IMR-90 (cell line): ENCODE results near the gene SIRT5. TPM values are rescaled to one million over a fixed set of nuclear protein-coding genes. Genes with fewer than 3 reads are reported as not detected.

Experiments
- ATAC-seq: fragments of 200-7000 bp; cut with Tn5 transposase; 2 replicates; pipeline ENCODE4 v1.9.1; 2020; ENCODE audit warnings: low read depth, mild to moderate bottlenecking, moderate library complexity
- BruUV-seq: library from RNA; stranded (reverse); fragments of 400-500 nt; replicated peaks from 2 replicates; lab custom pipeline; 2021; lab: Mats Ljungman, UMichigan
- CTCF ChIA-PET: fragments of 300-600 bp; formaldehyde crosslinking; extraction: SDS; loops from one replicate; lab custom pipeline; 2021; ENCODE audit warnings: antibody characterized with exemption; lab: Yijun Ruan, JAX
- POLR2A ChIA-PET: fragments of 300-600 bp; sonication (Branson Sonifier 250); formaldehyde crosslinking; loops from one replicate; lab custom pipeline; 2022; ENCODE audit warnings: antibody characterized with exemption; ENCODE audit not compliant: unreplicated experiment; lab: Charles Lee
- DNase-seq: peaks from one replicate; pipeline ENCODE4 v3.0.0; 2013
- H2AFZ ChIP-seq: replicated peaks from 2 replicates; pipeline ENCODE3; 2013; ENCODE audit warnings: low read length, mild to moderate bottlenecking; ENCODE audit not compliant: poor library complexity
- H2AK5ac ChIP-seq: 2 replicates; pipeline ENCODE4 v1.6.1; 2013; ENCODE audit warnings: low read depth, low read length, inconsistent platforms
- H2AK9ac ChIP-seq: replicated peaks from 2 replicates; pipeline ENCODE3; 2013; ENCODE audit warnings: mild to moderate bottlenecking, low read depth, low read length, moderate library complexity; ENCODE audit not compliant: poor library complexity
- H2BK120ac ChIP-seq: 2 replicates; pipeline ENCODE4 v1.6.1; 2013; ENCODE audit warnings: low read depth, low read length, inconsistent platforms
- H2BK15ac ChIP-seq: 3 replicates; pipeline ENCODE4 v1.6.1; 2013; ENCODE audit warnings: low read depth, low read length, inconsistent platforms
- H2BK20ac ChIP-seq: 2 replicates; pipeline ENCODE4 v1.6.1; 2013; ENCODE audit warnings: low read depth, mild to moderate bottlenecking, inconsistent platforms, low read length, moderate library complexity
- H2BK5ac ChIP-seq: 2 replicates; pipeline ENCODE4 v1.6.1; 2013; ENCODE audit warnings: mild to moderate bottlenecking, low read depth, low read length, inconsistent platforms; ENCODE audit not compliant: poor library complexity, severe bottlenecking
- H3K14ac ChIP-seq: replicated peaks from 2 replicates; pipeline ENCODE4 v1.6.1; 2013; ENCODE audit warnings: low read depth, low read length, inconsistent platforms
- H3K18ac ChIP-seq: 2 replicates; pipeline ENCODE4 v1.6.1; 2013; ENCODE audit warnings: low read depth, low read length, control low read depth
- H3K23ac ChIP-seq: 2 replicates; pipeline ENCODE4 v1.6.1; 2013; ENCODE audit warnings: low read depth, low read length, inconsistent platforms
- H3K27ac ChIP-seq: 2 replicates; pipeline ENCODE4 v1.5.1; 2013; ENCODE audit warnings: mild to moderate bottlenecking, control low read depth, low read length; ENCODE audit not compliant: insufficient read depth
- H3K27me3 ChIP-seq: 2 replicates; pipeline ENCODE4 v1.6.1; 2013; ENCODE audit warnings: low read length; ENCODE audit not compliant: control insufficient read depth, insufficient read depth
- H3K36me3 ChIP-seq: 2 replicates; pipeline ENCODE4 v1.6.1; 2013; ENCODE audit warnings: low read length, mixed read lengths; ENCODE audit not compliant: control insufficient read depth, insufficient read depth
- H3K4ac ChIP-seq: 2 replicates; pipeline ENCODE4 v1.6.1; 2013; ENCODE audit warnings: low read depth, low read length, inconsistent platforms
- H3K4me1 ChIP-seq: 2 replicates; pipeline ENCODE4 v1.6.1; 2013; ENCODE audit warnings: low read length, mixed read lengths; ENCODE audit not compliant: control insufficient read depth, insufficient read depth
- H3K4me2 ChIP-seq: 2 replicates; pipeline ENCODE4 v1.6.1; 2013; ENCODE audit warnings: low read depth, mild to moderate bottlenecking, control low read depth, low read length, moderate library complexity
- H3K4me3 ChIP-seq: 2 replicates; pipeline ENCODE4 v1.5.1; 2013; ENCODE audit warnings: low read depth, mild to moderate bottlenecking, control low read depth, low read length, moderate library complexity; ENCODE audit not compliant: insufficient read depth
- H3K56ac ChIP-seq: 2 replicates; pipeline ENCODE4 v1.6.1; 2013; ENCODE audit warnings: low read length, inconsistent platforms; ENCODE audit not compliant: insufficient read depth; ENCODE audit errors: extremely low read depth
- H3K79me1 ChIP-seq, 2 experiments: 2 replicates each; pipeline ENCODE4 v1.6.1; 2013; ENCODE audit warnings: low read length in 2 of 2, inconsistent platforms in 1 of 2, low read depth in 1 of 2
- H3K9ac ChIP-seq: 2 replicates; pipeline ENCODE4 v1.6.1; 2013; ENCODE audit warnings: low read depth, low read length, control low read depth
- H3K9me1 ChIP-seq: 2 replicates; pipeline ENCODE4 v1.6.1; 2013; ENCODE audit warnings: low read length, inconsistent platforms; ENCODE audit not compliant: insufficient read depth
- H3K9me3 ChIP-seq: 2 replicates; pipeline ENCODE4 v1.6.1; 2013; ENCODE audit warnings: low read length; ENCODE audit not compliant: control insufficient read depth, insufficient read depth
- H4K20me1 ChIP-seq: 2 replicates; pipeline ENCODE4 v1.6.1; 2013; ENCODE audit warnings: low read length, inconsistent platforms; ENCODE audit not compliant: insufficient read depth
- H4K5ac ChIP-seq: 2 replicates; pipeline ENCODE4 v1.6.1; 2013; ENCODE audit warnings: mild to moderate bottlenecking, low read depth, low read length, control low read depth
- H4K8ac ChIP-seq, 2 experiments: 2 replicates each; pipeline ENCODE4 v1.6.1; 2013; ENCODE audit warnings: low read depth in 2 of 2, low read length in 2 of 2, control low read depth in 1 of 2, inconsistent platforms in 1 of 2
- H4K91ac ChIP-seq: 2 replicates; pipeline ENCODE4 v1.6.1; 2013; ENCODE audit warnings: low read depth, low read length, inconsistent platforms; ENCODE audit not compliant: insufficient read depth
- CEBPB ChIP-seq: IDR thresholded peaks from 2 replicates; pipeline ENCODE4 v1.6.1; 2012; ENCODE audit warnings: low read depth, low read length, improper control_type of control experiment
- CHD1 ChIP-seq: IDR thresholded peaks from 2 replicates; pipeline ENCODE4 v1.6.1; 2012; ENCODE audit warnings: low read depth, low read length, improper control_type of control experiment
- POLR2A ChIP-seq: IDR thresholded peaks from 2 replicates; pipeline ENCODE4 v1.6.1; 2012; ENCODE audit warnings: mild to moderate bottlenecking, low read depth, low read length
- RAD21 ChIP-seq: IDR thresholded peaks from 2 replicates; pipeline ENCODE4 v1.6.1; 2012; ENCODE audit warnings: low read length, improper control_type of control experiment
- RCOR1 ChIP-seq: IDR thresholded peaks from 2 replicates; pipeline ENCODE4 v1.6.1; 2012; ENCODE audit warnings: mild to moderate bottlenecking, low read length, improper control_type of control experiment; ENCODE audit not compliant: insufficient replicate concordance
- WGBS, 2 experiments: methylation state at CpG; one replicate each; pipeline versions ENCODE4 v1.1.5 to v1.1.7; 2013; ENCODE audit warnings: missing lambda C conversion rate in 2 of 2; ENCODE audit not compliant: insufficient read length in 1 of 2; ENCODE audit errors: extremely low coverage in 2 of 2; 5-methylcytosine and 5-hydroxymethylcytosine counted together
- dilution Hi-C: fragments of 300-500 bp; cut with HindIII; formaldehyde crosslinking; loops from one replicate; pipeline ENCODE4 v1.14.3; 2018; ENCODE audit warnings: low sequenced_read_pairs; ENCODE audit not compliant: unreplicated experiment
- in situ Hi-C: fragments of 300-500 bp; cut with MboI; formaldehyde crosslinking; loops from 3 replicates; pipeline ENCODE4 v1.14.3; 2019; ENCODE audit warnings: low sequenced_read_pairs, inconsistent platforms, mixed read lengths
- intact Hi-C: fragments of 100-400 bp; cut with micrococcal nuclease; formaldehyde crosslinking; loops from 2 replicates; pipeline ENCODE4 v1.10.0; 2022
- polyA plus RNA-seq, 3 experiments: library from polyadenylated mRNA; depleted of rRNA; stranded (reverse); fragments of >200 nt; gene quantifications; 2 replicates each; pipeline ENCODE4 v1.2.3, GENCODE V29; 2012; ENCODE audit warnings: low replicate concordance in 1 of 3
- total RNA-seq: library from RNA; depleted of rRNA; stranded (reverse); fragments of >200 nt; gene quantifications from 2 replicates; pipeline ENCODE4 v1.2.3, GENCODE V29; 2012
- TF ChIP-seq, protein P1 (sequence below): fragments of 150-350 bp; IDR thresholded peaks from 2 replicates; pipeline ENCODE4 v1.6.1; 2016; ENCODE audit warnings: low read depth, mild to moderate bottlenecking, low read length, moderate library complexity, borderline replicate concordance

The SIRT5 gene
- total and polyA plus RNA-seq, 2 of the 4 experiments (the other 2 are of a cell fraction), result 4.7 to 5.2 TPM

DNA sequence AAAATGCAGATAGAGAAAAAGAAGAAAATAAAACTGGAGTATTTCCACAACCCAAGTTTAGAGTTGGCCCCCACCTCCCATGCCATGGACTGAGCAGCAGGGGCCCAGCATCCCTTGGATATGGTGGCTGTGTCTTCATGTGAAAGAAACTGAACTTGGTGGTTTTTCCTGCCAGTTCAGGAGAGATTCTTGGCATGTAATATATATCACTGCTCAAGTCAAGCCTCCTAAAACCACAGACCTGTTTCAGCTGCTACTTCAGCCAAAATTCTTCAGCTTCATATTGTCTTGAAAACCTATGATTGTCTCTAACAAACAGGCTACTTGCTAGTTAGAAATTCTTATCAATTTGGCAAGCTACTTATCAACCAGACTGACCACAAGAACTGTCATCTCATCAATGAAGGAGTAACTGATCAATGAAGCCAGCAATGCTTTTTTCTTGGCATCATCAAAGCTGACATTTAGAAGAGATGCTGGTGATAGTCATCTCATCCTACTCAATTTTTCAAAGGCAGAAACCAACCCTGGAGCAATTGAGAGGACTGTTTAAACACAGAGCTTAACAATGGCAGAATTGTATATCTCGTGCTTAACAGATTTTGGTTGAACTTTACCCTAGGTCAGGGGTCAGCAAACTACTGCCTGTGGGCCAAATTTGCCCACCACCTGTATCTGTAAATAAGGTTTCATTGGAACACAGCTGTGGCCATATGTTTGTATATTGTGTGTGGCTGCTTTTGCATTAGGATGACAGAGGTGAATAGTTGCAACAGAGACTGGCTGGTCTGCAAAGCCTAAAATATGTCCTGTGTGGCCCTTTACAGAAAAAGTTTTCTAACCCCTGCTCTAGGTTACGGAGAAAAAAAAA, 30.4 kb downstream of the SIRT5 start:
- Histone ChIP-seq H2BK15ac (no peak overlapping the region), H2AK9ac (no peak overlapping the region), H3K23ac (no peak overlapping the region), H3K79me1 (no peaks in the 10 kb centered on the region), H3K36me3 (peaks cover 6% of the 10 kb centered on the region; the same call in 1 of the 2 replicates), H3K4me2 (no peak overlapping the region), H2BK20ac (no peak overlapping the region), H3K4me3 (no peak overlapping the region), H4K91ac (no peak overlapping the region), H3K9me3 (no peaks in the 10 kb centered on the region), H3K4me1 (no peaks in the 10 kb centered on the region), H4K8ac (no peak overlapping the region), H3K9ac (no peak overlapping the region), H2BK120ac (no peak overlapping the region), H3K56ac (no peak overlapping the region), H2AFZ (no peak overlapping the region), H3K14ac (no peak overlapping the region), H2AK5ac (no peak overlapping the region), H3K18ac (no peak overlapping the region), H3K27ac (no peak overlapping the region), H3K9me1 (no peaks in the 10 kb centered on the region), H3K27me3 (no peaks in the 10 kb centered on the region), H4K5ac (no peak overlapping the region), H4K20me1 (no peaks in the 10 kb centered on the region), H3K4ac (no peak overlapping the region), H2BK5ac (no peak overlapping the region)
- no CpG with 5 or more reads among the region's 2 CpGs for WGBS, 2 experiments
- no TSS peak for BruUV-seq
- ATAC-seq (no peak), DNase-seq (no peak)
- ChIA-PET POLR2A (no interaction called here), CTCF (no interaction called here)
- intact Hi-C loops (no loop called here), in situ Hi-C loops (no loop called here), dilution Hi-C loops (no loop called here)
- TF ChIP-seq CEBPB (no peak), POLR2A (no peak), RAD21 (no peak), CHD1 (no peak), RCOR1 (no peak)
- TF ChIP-seq, protein P1, sequence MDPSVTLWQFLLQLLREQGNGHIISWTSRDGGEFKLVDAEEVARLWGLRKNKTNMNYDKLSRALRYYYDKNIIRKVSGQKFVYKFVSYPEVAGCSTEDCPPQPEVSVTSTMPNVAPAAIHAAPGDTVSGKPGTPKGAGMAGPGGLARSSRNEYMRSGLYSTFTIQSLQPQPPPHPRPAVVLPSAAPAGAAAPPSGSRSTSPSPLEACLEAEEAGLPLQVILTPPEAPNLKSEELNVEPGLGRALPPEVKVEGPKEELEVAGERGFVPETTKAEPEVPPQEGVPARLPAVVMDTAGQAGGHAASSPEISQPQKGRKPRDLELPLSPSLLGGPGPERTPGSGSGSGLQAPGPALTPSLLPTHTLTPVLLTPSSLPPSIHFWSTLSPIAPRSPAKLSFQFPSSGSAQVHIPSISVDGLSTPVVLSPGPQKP, result no peak
